HL-60 (cell line): ENCODE data around the gene IGFL2.

Experiments used
- DNase-seq, 2 experiments: peaks; one replicate each; pipeline ENCODE4 v3.0.0-alpha.2; 2010 to 2020; ENCODE audit warnings: low read depth in 1 of 2, low spot score in 1 of 2
- H3K27ac ChIP-seq: fragments of 250-450 bp; sonication (Bioruptor Pico); replicated peaks from 2 replicates; pipeline ENCODE4 v1.5.1; 2020; ENCODE audit warnings: mild to moderate bottlenecking, moderate library complexity
- H3K27me3 ChIP-seq: fragments of 250-450 bp; sonication (Bioruptor Pico); 2 replicates; pipeline ENCODE4 v1.5.1; 2021; ENCODE audit warnings: mild to moderate bottlenecking, moderate library complexity; ENCODE audit not compliant: insufficient read depth, poor library complexity, severe bottlenecking
- H3K4me3 ChIP-seq: replicated peaks from 2 replicates; pipeline ENCODE4 v1.5.1; 2011; ENCODE audit warnings: mild to moderate bottlenecking, control low read depth, low read length; ENCODE audit not compliant: insufficient read depth
- CTCF ChIP-seq: IDR thresholded peaks from one replicate; pipeline ENCODE4 v1.5.1; 2011; ENCODE audit warnings: low read length, control low read depth, inconsistent platforms; ENCODE audit not compliant: insufficient read depth
- GABPA ChIP-seq: IDR thresholded peaks from 2 replicates; pipeline ENCODE4 v1.6.1; 2012; ENCODE audit warnings: low read depth
- POLR2AphosphoS5 ChIP-seq: IDR thresholded peaks from 2 replicates; pipeline ENCODE4 v1.6.1; 2012; ENCODE audit warnings: low read depth
- REST ChIP-seq: IDR thresholded peaks from 2 replicates; pipeline ENCODE4 v1.6.1; 2012; ENCODE audit warnings: low read depth; ENCODE audit not compliant: insufficient replicate concordance
- SPI1 ChIP-seq: IDR thresholded peaks from 2 replicates; pipeline ENCODE4 v1.6.1; 2012; ENCODE audit warnings: low read depth, mild to moderate bottlenecking, borderline replicate concordance

Gene IGFL2

GRCh38 chr19:46196410-46197124, 48.5 kb downstream of the IGFL2 start:
- Histone ChIP-seq H3K27me3 (peaks cover 3% of the 10 kb centered on the region), H3K27ac (no peak overlapping the region), H3K4me3 (no peak overlapping the region)
- TF ChIP-seq POLR2AphosphoS5, result no peak
- TF ChIP-seq CTCF, result no peak
- TF ChIP-seq GABPA, result no peak
- TF ChIP-seq REST, result no peak
- TF ChIP-seq SPI1, result no peak
- DNase-seq, result no peak

- peaks cover 3% of the 10 kb centered on the region for H3K27me3 ChIP-seq
- no peak overlapping the region for H3K27ac ChIP-seq
- no peak overlapping the region for H3K4me3 ChIP-seq
- no peak for DNase-seq
- TF ChIP-seq REST (no peak), CTCF (no peak), POLR2AphosphoS5 (no peak)
Observed at GRCh38 chr19:46197314-46198070, 49.5 kb downstream of the IGFL2 start.

- TF ChIP-seq REST (no peak), POLR2AphosphoS5 (no peak), GABPA (no peak), SPI1 (no peak), CTCF (no peak)
- DNase-seq, result no peak
- Histone ChIP-seq H3K27me3 (peaks cover 5% of the 10 kb centered on the region), H3K4me3 (no peak overlapping the region), H3K27ac (no peak overlapping the region)
Observed at GRCh38 chr19:46198756-46199155, 50.7 kb downstream of the IGFL2 start.
